AG10803 (cell line): ENCODE data around the gene ARHGEF2.
"Not testable (repeated sequence)": the region's sequence is repeated elsewhere in the genome, so short reads cannot be mapped to it uniquely, and the experiment has no call there.

Experiments used
- DNase-seq: peaks from one replicate; pipeline ENCODE4 v3.0.0; 2010; ENCODE audit warnings: low read depth
- H3K4me3 ChIP-seq: 2 replicates; pipeline ENCODE4 v1.5.1; 2011; ENCODE audit warnings: mild to moderate bottlenecking, low read length, control low read depth
- TF ChIP-seq, protein P1 (sequence below): conservative IDR thresholded peaks from 2 replicates; pipeline ENCODE4 v1.5.1; 2011; ENCODE audit warnings: mild to moderate bottlenecking, low read length, control low read depth, inconsistent platforms

ARHGEF2 gene

DNA sequence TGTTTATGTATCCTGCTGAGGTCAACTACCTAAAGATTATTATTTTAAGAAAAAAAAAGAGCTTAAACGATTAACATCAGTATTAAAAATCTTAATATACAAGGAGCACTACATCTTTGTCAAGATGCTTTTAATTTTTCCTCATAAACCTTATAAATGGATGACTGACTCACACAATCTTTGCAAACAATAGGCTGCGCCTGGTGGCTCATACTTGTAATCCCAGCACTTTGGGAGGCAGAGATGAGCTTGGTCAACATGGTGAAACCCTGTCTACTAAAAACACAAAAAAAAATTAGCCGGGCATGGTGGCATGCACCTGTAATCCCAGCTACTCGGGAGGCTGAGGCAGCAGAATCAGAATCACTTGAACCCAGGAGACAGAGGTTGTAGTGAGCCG lies 45.9 kb downstream of the ARHGEF2 start:
- H3K4me3 ChIP-seq = peak overlapping the region; percentile 97; the same call in 1 of the 2 replicates
- TF ChIP-seq, protein P1, sequence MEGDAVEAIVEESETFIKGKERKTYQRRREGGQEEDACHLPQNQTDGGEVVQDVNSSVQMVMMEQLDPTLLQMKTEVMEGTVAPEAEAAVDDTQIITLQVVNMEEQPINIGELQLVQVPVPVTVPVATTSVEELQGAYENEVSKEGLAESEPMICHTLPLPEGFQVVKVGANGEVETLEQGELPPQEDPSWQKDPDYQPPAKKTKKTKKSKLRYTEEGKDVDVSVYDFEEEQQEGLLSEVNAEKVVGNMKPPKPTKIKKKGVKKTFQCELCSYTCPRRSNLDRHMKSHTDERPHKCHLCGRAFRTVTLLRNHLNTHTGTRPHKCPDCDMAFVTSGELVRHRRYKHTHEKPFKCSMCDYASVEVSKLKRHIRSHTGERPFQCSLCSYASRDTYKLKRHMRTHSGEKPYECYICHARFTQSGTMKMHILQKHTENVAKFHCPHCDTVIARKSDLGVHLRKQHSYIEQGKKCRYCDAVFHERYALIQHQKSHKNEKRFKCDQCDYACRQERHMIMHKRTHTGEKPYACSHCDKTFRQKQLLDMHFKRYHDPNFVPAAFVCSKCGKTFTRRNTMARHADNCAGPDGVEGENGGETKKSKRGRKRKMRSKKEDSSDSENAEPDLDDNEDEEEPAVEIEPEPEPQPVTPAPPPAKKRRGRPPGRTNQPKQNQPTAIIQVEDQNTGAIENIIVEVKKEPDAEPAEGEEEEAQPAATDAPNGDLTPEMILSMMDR = no peak
- peak; percentile 58 for DNase-seq

DNA sequence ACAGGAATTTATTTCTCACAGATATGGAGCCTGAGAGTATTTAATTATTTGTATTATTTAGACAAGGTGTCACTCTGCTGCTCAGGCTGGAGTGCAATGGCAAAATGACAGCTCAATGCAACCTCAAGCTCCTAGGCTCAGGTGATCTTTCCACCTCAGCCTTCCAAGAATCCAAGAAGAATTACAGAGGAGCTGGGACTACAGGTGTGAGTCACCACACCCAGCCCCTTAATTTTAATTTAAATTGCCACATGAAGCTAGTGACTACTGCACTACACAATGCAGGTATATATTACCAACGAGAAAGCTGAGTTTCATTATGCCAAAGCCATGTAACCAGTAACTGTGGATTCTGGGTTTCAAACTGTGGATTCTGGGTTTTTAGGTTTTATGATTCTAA lies 46.3 kb downstream of the ARHGEF2 start:
- no peak overlapping the region for H3K4me3 ChIP-seq
- TF ChIP-seq, protein P1 = no peak
- DNase-seq = no peak

DNA sequence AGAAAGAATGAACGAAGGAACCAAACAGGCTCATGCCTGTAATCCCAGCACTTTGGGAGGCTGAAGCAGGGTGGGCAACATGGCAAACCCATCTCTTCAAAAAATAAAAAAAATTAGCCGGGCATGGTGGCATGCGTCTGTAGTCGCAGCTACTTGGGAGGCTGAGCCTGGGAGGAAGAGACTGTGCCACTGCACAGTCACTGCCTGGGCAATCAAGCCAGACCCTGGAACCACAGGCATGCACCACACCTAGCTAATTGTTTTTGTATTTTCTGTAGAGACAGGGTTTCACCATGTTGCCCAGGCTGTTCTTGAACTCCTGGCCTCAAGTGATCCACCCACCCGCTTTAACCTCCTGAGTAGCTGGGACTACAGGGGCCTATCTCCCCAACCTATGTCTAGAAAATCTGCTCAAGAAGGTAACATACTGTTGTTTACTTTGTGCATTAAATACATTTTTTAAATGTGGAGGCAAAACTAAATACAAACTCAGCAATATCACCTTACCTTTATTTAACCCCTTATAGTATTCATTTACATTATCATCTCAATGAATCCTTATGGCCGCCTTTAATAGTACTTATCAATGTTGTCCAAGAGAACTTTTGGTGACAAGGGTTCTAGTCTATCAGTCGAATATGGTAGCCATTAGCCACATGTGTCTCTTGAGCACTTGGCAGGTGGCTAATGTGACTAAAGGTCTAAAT lies 46.9 kb downstream of the ARHGEF2 start:
- peak overlapping the region; percentile 39 for H3K4me3 ChIP-seq
- TF ChIP-seq, protein P1 = no peak
- peak; percentile 65 for DNase-seq

GRCh38 chr1:155930725-155931124 lies 47.6 kb downstream of the ARHGEF2 start:
- H3K4me3 ChIP-seq = peak overlapping the region; percentile 39
- not testable (repeated sequence) for DNase-seq

- TF ChIP-seq, protein P1 = no peak
- H3K4me3 ChIP-seq = no peak overlapping the region
- no peak for DNase-seq
Observed at GRCh38 chr1:155929057-155929456, 49.3 kb downstream of the ARHGEF2 start.

DNA sequence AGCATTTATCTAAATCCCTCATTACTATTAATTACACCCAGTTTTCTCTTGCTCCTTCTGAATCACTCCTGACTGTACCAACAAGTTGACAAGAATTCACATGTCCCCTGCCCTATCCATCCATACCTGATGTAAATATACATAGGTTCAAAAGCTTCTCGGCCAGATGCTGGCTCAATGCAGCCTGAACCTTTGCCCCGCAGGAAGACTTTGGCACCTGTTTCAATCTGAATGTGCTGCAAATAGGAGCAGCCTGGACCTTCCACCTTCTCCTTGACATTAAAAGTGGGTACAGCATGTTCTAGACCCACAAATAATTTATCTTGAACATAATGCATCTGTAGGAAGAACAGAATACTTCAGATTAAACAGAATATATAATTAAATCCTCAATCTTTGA lies 52.8 kb downstream of the ARHGEF2 start:
- TF ChIP-seq, protein P1 = no peak

GRCh38 chr1:155920717-155921116 lies 57.6 kb downstream of the ARHGEF2 start:
- TF ChIP-seq, protein P1 = no peak
- no peak for DNase-seq
- H3K4me3 ChIP-seq = no peak overlapping the region

More for the DNA sequence above, 52.8 kb downstream of the ARHGEF2 start:
- DNase-seq = no peak
- H3K4me3 ChIP-seq = no peak overlapping the region
